ENCODE measurements around the gene MEP1A. TPM values are rescaled to one million over a fixed set of nuclear protein-coding genes. Genes with fewer than 3 reads are reported as not detected.
"Not testable (repeated sequence)": the region's sequence is repeated elsewhere in the genome, so short reads cannot be mapped to it uniquely, and the experiment has no call there.

MEP1A gene, protein sequence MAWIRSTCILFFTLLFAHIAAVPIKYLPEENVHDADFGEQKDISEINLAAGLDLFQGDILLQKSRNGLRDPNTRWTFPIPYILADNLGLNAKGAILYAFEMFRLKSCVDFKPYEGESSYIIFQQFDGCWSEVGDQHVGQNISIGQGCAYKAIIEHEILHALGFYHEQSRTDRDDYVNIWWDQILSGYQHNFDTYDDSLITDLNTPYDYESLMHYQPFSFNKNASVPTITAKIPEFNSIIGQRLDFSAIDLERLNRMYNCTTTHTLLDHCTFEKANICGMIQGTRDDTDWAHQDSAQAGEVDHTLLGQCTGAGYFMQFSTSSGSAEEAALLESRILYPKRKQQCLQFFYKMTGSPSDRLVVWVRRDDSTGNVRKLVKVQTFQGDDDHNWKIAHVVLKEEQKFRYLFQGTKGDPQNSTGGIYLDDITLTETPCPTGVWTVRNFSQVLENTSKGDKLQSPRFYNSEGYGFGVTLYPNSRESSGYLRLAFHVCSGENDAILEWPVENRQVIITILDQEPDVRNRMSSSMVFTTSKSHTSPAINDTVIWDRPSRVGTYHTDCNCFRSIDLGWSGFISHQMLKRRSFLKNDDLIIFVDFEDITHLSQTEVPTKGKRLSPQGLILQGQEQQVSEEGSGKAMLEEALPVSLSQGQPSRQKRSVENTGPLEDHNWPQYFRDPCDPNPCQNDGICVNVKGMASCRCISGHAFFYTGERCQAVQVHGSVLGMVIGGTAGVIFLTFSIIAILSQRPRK
- not detected in 2 replicates for total RNA-seq

- DNase-seq (ENCODE audit: low read depth in 2 of 2) = no peak
These were observed at the start of gene MEP1A for GRCh38 chr6:46793138-46793537. Gene MEP1A (plus strand): TSS chr6:46793389. CDS start chr6:46793399, 10 bp downstream.

- DNase-seq (ENCODE audit: low read depth in 2 of 2) = no peak
These were observed 49.6 kb upstream of the MEP1A start for GRCh38 chr6:46743425-46744158.

DNA sequence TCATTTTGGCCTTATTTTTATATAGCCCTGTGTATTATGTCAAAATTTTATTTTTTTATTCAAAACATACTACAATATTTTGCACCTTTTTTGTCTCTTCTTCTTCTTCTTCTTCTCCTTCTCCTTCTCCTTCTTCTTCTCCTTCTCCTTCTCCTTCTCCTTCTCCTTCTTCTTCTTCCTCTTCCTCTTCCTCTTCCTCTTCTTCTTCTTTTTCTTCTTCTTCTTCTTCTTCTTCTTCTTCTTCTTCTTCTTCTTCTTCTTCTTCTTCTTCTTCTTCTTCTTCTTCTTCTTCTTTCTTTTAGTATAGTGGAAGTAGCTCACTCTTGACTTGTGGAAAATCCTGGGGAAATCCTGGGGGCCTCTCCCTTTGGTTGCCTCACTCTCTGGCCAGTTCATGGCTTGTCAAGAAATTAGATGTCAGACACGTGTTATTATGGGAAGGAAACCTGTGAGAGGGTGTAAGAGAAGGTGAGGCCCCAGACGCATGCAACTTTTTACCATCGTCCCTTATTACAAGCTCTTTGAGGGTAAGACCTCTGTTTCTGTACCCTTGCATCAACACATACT lies 48.9 kb upstream of the MEP1A start:
- not testable (repeated sequence) for DNase-seq (ENCODE audit: low read depth in 2 of 2)

DNA sequence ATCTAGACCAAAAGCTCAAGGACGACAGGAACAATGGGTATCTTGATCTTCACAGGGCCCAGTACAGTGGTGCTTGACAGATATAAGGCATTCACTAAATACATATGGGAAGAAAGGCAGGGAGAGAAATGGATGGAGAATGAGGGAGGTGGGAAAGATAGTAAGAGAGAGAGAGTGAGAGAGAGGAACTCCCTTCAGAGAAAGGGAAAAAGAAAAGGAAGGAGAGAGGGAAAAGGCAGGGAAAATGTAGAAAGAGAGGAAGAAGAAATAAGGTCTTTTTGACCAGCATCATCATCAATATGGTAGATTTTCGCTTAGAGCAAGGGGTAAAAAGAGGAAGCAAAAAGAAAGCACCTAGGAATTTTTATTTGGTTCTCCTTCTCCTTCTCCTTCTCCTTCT lies 47.2 kb upstream of the MEP1A start:
- DNase-seq (ENCODE audit: low read depth in 2 of 2) = no peak

- no peak for DNase-seq (ENCODE audit: low read depth in 2 of 2)
These were observed 46.5 kb upstream of the MEP1A start, which contains the start of gene ANKRD66 for GRCh38 chr6:46746696-46747095. Gene ANKRD66 (plus strand): TSS chr6:46746933. CDS start chr6:46751949, 5,016 bp downstream.

GRCh38 chr6:46748940-46749503 lies 44.2 kb upstream of the MEP1A start:
- DNase-seq (ENCODE audit: low read depth in 2 of 2) = no peak

DNA sequence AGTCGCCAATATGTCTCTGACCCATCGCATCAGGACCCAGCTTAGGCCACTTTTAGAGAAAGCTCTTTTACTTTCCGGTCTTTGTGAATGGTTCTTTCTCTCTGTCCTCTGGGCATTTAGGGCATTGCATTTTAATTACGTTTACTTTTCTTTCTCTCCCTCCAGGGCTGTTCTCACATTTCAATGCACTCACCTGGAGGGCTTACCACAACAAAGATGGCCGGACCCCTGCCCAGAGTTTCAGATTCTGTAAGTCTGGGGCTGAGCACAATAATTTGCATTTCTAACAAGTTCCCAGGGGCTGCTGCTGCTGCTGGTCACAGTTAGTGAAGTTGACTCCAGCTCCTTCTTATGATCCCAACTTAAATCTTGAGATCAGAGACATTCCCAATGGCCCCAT lies 43.5 kb upstream of the MEP1A start:
- no peak for DNase-seq (ENCODE audit: low read depth in 2 of 2)

DNA sequence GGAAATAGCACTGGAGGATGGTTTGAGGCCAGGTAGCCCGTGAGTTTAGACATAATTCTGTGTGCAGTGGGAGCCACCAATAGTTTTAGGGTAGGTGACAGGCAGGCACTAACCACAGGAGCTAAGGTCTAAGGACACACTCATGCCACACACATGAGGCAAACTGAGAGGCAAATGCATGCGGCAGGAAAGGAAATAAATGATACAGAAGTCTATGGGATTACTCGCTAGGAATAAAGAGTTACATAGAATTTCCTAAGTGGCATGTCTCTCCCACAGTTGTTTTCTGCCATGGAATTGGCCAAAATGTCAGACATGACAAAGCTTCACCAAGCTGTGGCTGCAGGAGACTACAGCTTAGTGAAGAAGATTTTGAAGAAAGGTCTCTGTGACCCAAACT lies 41.5 kb upstream of the MEP1A start:
- no peak for DNase-seq (ENCODE audit: low read depth in 2 of 2)

GRCh38 chr6:46755865-46756264 lies 37.3 kb upstream of the MEP1A start:
- DNase-seq (ENCODE audit: low read depth in 2 of 2) = no peak

GRCh38 chr6:46756469-46757213 lies 36.5 kb upstream of the MEP1A start:
- DNase-seq (ENCODE audit: low read depth in 2 of 2) = no peak

GRCh38 chr6:46757214-46757596 lies 36.0 kb upstream of the MEP1A start:
- DNase-seq (ENCODE audit: low read depth in 2 of 2) = no peak

GRCh38 chr6:46758960-46759753 lies 34.0 kb upstream of the MEP1A start:
- DNase-seq (ENCODE audit: low read depth in 2 of 2) = no peak

DNA sequence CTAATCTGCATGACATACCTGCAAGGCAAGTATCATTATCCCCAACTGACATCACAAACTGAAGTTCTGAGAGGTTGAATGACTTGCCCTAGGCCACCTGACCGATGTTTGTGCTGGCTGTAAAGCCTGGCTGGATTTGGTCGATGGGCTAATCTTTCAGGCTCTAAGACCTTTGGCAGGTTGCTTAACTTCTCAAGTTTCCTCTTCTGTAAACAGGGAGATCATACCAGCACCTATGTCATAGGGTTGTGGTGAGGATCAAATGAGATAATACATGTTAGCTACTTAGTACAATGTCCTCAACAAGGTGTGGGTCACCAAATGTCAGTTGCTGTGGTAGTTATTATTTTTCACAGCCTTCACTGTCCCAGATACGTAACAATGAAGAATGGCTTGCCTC lies 32.3 kb upstream of the MEP1A start:
- no peak for DNase-seq (ENCODE audit: low read depth in 2 of 2)

- no peak for DNase-seq (ENCODE audit: low read depth in 2 of 2)
These were observed 29.7 kb upstream of the MEP1A start for GRCh38 chr6:46763466-46763865.

- not testable (repeated sequence) for DNase-seq (ENCODE audit: low read depth in 2 of 2)
These were observed 28.9 kb upstream of the MEP1A start for GRCh38 chr6:46764280-46764679.

- DNase-seq (ENCODE audit: low read depth in 2 of 2) = no peak
These were observed 28.2 kb upstream of the MEP1A start for GRCh38 chr6:46764961-46765360.

- DNase-seq (ENCODE audit: low read depth in 2 of 2) = no peak
These were observed 21.2 kb upstream of the MEP1A start for GRCh38 chr6:46772016-46772415.

- DNase-seq (ENCODE audit: low read depth in 2 of 2) = no peak
These were observed 20.4 kb upstream of the MEP1A start for GRCh38 chr6:46772762-46773161.

GRCh38 chr6:46773201-46773855 lies 19.9 kb upstream of the MEP1A start:
- no peak for DNase-seq (ENCODE audit: low read depth in 2 of 2)

Measured in lung microvascular endothelial cell (primary cell).